B cell (primary cell): ENCODE results near the gene CCDC8. TPM values are rescaled to one million over a fixed set of nuclear protein-coding genes. Genes with fewer than 3 reads are reported as not detected.
"Not testable (repeated sequence)": the region's sequence is repeated elsewhere in the genome, so short reads cannot be mapped to it uniquely, and the experiment has no call there.

Experiments used
- ATAC-seq: fragments of 200-7000 bp; cut with Tn5 transposase; one replicate; pipeline ENCODE4 v1.10.0; 2021; ENCODE audit warnings: low read depth, mild to moderate bottlenecking, moderate number of reproducible peaks, moderate library complexity
- CTCF ChIA-PET: fragments of 350-600 bp; sonication (Branson Sonifier 250); formaldehyde crosslinking; loops from one replicate; lab custom pipeline; 2021; ENCODE audit warnings: antibody characterized with exemption, inconsistent platforms; lab: Charles Lee
- POLR2A ChIA-PET: fragments of 350-600 bp; sonication (Branson Sonifier 250); formaldehyde crosslinking; loops from one replicate; lab custom pipeline; 2021; ENCODE audit warnings: antibody characterized with exemption; lab: Charles Lee
- DNase-seq: peaks from one replicate; pipeline ENCODE4 v3.0.0; 2013
- H2AFZ ChIP-seq: 2 replicates; pipeline ENCODE4 v1.6.1; 2012; ENCODE audit warnings: mild to moderate bottlenecking, low read depth, low read length; ENCODE audit not compliant: insufficient read depth, poor library complexity, severe bottlenecking
- H3K27ac ChIP-seq, 2 donors: 1 replicate in 1 of 2; 2 replicates in 1 of 2; pipeline ENCODE4 v1.5.1; 2012 to 2013; ENCODE audit warnings: low read length in 2 of 2, mild to moderate bottlenecking in 2 of 2, moderate library complexity in 1 of 2
- H3K27me3 ChIP-seq, 4 experiments: fragments of 200-600 bp in 1 of 4; sonication (generic) in 1 of 4; replicated peaks in 1 of 4; 1 replicate in 2 of 4; 2 replicates in 2 of 4; pipeline versions ENCODE4 v1.6.1 to v1.7.0; 2013 to 2016; ENCODE audit warnings: low read length in 3 of 4, mild to moderate bottlenecking in 2 of 4, mixed read lengths in 1 of 4, moderate library complexity in 1 of 4; ENCODE audit not compliant: insufficient read depth in 4 of 4, control insufficient read depth in 3 of 4; ENCODE audit errors: control extremely low read depth in 1 of 4
- H3K36me3 ChIP-seq, 2 experiments: replicated peaks in 1 of 2; 1 replicate in 1 of 2; 2 replicates in 1 of 2; pipeline versions ENCODE4 v1.6.1 to v1.7.1; 2013; ENCODE audit warnings: low read length in 1 of 2; ENCODE audit not compliant: insufficient read depth in 2 of 2, control insufficient read depth in 1 of 2; ENCODE audit errors: control extremely low read depth in 1 of 2, extremely low read depth in 1 of 2
- H3K4me1 ChIP-seq, 2 donors: fragments of 200-600 bp in 1 of 2; sonication (generic) in 1 of 2; 1 replicate in 1 of 2; 2 replicates in 1 of 2; pipeline versions ENCODE4 v1.5.1 to v1.6.1; 2013 to 2017; ENCODE audit warnings: low read length in 2 of 2; ENCODE audit not compliant: control insufficient read depth in 2 of 2, insufficient read depth in 2 of 2
- H3K4me2 ChIP-seq: replicated peaks from 2 replicates; pipeline ENCODE3; 2012; ENCODE audit warnings: mild to moderate bottlenecking, low read depth, low read length; ENCODE audit not compliant: poor library complexity, severe bottlenecking
- H3K4me3 ChIP-seq, 5 experiments: fragments of 200-600 bp in 1 of 5; sonication (generic) in 1 of 5; 1 replicate in 3 of 5; 2 replicates in 2 of 5; pipeline versions ENCODE4 v1.5.1 to v1.7.0; 2011 to 2016; ENCODE audit warnings: low read length in 4 of 5, mild to moderate bottlenecking in 4 of 5, low read depth in 2 of 5, control low read depth in 1 of 5, moderate library complexity in 1 of 5; ENCODE audit not compliant: insufficient read depth in 1 of 5; ENCODE audit errors: control extremely low read depth in 1 of 5, extremely low read depth in 1 of 5
- H3K79me2 ChIP-seq: fragments of 200-600 bp; sonication (generic); one replicate; pipeline ENCODE4 v1.6.0; 2016; ENCODE audit warnings: low read length; ENCODE audit not compliant: control insufficient read depth, insufficient read depth
- H3K9ac ChIP-seq: fragments of 200-600 bp; sonication (generic); 2 replicates; pipeline ENCODE4 v1.6.1; 2017; ENCODE audit warnings: mild to moderate bottlenecking, low read length, moderate library complexity
- H3K9me3 ChIP-seq, 3 donors: one replicate each; pipeline versions ENCODE4 v1.6.1 to v1.7.1; 2013; ENCODE audit warnings: low read length in 2 of 3; ENCODE audit not compliant: control insufficient read depth in 2 of 3, insufficient read depth in 1 of 3; ENCODE audit errors: control extremely low read depth in 1 of 3
- H4K20me1 ChIP-seq: 2 replicates; pipeline ENCODE4 v1.6.0; 2012; ENCODE audit warnings: mild to moderate bottlenecking, low read length; ENCODE audit not compliant: insufficient read depth, control insufficient read depth, poor library complexity, severe bottlenecking
- H3K27ac Mint-ChIP-seq: one replicate; pipeline ENCODE4 v1.8.0; 2021; ENCODE audit warnings: mixed read lengths
- H3K27me3 Mint-ChIP-seq: one replicate; pipeline ENCODE4 v1.8.0; 2021; ENCODE audit warnings: mixed read lengths
- H3K4me1 Mint-ChIP-seq: one replicate; pipeline ENCODE4 v1.8.0; 2021; ENCODE audit warnings: mixed read lengths
- H3K4me3 Mint-ChIP-seq: one replicate; pipeline ENCODE4 v1.8.0; 2021; ENCODE audit warnings: mixed read lengths
- H3K9me3 Mint-ChIP-seq: one replicate; pipeline ENCODE4 v1.8.0; 2022; ENCODE audit warnings: mixed read lengths; ENCODE audit not compliant: insufficient read depth
- EZH2 ChIP-seq: IDR thresholded peaks from 2 replicates; pipeline ENCODE4 v1.6.1; 2012; ENCODE audit warnings: borderline replicate concordance, low read depth, mild to moderate bottlenecking, moderate library complexity, low read length; ENCODE audit not compliant: insufficient read depth, poor library complexity, severe bottlenecking
- WGBS: methylation state at CpG from one replicate; pipeline ENCODE4 v1.1.5; 2013; ENCODE audit warnings: missing lambda C conversion rate; ENCODE audit not compliant: insufficient coverage; 5-methylcytosine and 5-hydroxymethylcytosine counted together
- intact Hi-C: fragments of 100-400 bp; cut with micrococcal nuclease; formaldehyde crosslinking; loops from one replicate; pipeline ENCODE4 v1.10.0; 2022
- polyA plus RNA-seq: library from polyadenylated mRNA; depleted of rRNA; stranded (reverse); fragments of >200 nt; gene quantifications from 2 replicates; pipeline ENCODE4 v1.2.3, GENCODE V29; 2012
- total RNA-seq, 2 donors: library from RNA; stranded (reverse); fragments of 120-200 nt in 1 of 2; gene quantifications; 1 replicate in 1 of 2; 2 replicates in 1 of 2; pipeline versions ENCODE4 v1.2.3 to v1.2.4, GENCODE V29; 2013 to 2022
- TF ChIP-seq, protein P1 (sequence below): fragments of 200-600 bp; IDR thresholded peaks from one replicate; pipeline ENCODE4 v1.8.0; 2022; ENCODE audit warnings: antibody characterized with exemption, mild to moderate bottlenecking

CCDC8 gene
- total and polyA plus RNA-seq, 2 donors (not counting 1 experiment from before 2014, with no cell fraction given) = not detected

DNA sequence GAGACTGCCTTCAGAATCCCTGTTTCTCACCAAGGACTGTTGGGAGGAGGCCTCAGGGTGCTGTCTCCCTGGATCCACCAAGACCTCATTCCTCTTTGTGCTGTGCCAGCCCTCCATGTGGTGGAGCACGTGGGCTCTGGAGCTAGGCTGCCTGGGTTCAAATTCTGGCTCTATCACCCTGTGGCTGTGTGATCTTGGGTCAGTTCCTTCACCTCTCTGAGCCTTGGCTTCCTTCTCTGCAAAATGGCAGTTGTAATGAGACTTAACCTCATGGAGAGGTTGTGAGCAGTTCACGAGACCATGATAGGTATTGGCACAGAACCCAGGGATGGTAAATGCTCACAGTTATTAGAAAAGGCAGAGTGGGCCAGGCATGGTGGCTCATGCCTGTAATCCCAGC lies 9.0 kb upstream of the CCDC8 start:
- Histone ChIP-seq H3K9ac (no peak overlapping the region), H3K27ac (no peak overlapping the region), H2AFZ (no peak overlapping the region), H3K27me3 (peaks cover 0 to 23% (median 15%) of the 10 kb centered on the region in 4 experiments), H4K20me1 (no peaks in the 10 kb centered on the region), H3K4me3 (no peak overlapping the region), H3K4me1 (peaks cover 10 to 11% of the 10 kb centered on the region in 2 donors), H3K4me2 (no peak overlapping the region), H3K9me3 (no peaks in the 10 kb centered on the region), H3K79me2 (no peaks in the 10 kb centered on the region), H3K36me3 (no peaks in the 10 kb centered on the region)
- peaks cover 43% of the 10 kb centered on the region for H3K27me3 Mint-ChIP-seq
- intact Hi-C loops = no loop called here
- WGBS = 83% methylated on average over 2 of the region's 2 CpGs
- ChIA-PET CTCF (no interaction called here), POLR2A (no interaction called here)
- no peak overlapping the region for H3K27ac Mint-ChIP-seq
- TF ChIP-seq, protein P1, sequence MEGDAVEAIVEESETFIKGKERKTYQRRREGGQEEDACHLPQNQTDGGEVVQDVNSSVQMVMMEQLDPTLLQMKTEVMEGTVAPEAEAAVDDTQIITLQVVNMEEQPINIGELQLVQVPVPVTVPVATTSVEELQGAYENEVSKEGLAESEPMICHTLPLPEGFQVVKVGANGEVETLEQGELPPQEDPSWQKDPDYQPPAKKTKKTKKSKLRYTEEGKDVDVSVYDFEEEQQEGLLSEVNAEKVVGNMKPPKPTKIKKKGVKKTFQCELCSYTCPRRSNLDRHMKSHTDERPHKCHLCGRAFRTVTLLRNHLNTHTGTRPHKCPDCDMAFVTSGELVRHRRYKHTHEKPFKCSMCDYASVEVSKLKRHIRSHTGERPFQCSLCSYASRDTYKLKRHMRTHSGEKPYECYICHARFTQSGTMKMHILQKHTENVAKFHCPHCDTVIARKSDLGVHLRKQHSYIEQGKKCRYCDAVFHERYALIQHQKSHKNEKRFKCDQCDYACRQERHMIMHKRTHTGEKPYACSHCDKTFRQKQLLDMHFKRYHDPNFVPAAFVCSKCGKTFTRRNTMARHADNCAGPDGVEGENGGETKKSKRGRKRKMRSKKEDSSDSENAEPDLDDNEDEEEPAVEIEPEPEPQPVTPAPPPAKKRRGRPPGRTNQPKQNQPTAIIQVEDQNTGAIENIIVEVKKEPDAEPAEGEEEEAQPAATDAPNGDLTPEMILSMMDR = no peak
- no peak for TF ChIP-seq EZH2
- H3K4me3 Mint-ChIP-seq = no peak overlapping the region
- H3K9me3 Mint-ChIP-seq = no peaks in the 10 kb centered on the region
- peaks cover 8% of the 10 kb centered on the region for H3K4me1 Mint-ChIP-seq
- DNase-seq (no peak), ATAC-seq (no peak)

DNA sequence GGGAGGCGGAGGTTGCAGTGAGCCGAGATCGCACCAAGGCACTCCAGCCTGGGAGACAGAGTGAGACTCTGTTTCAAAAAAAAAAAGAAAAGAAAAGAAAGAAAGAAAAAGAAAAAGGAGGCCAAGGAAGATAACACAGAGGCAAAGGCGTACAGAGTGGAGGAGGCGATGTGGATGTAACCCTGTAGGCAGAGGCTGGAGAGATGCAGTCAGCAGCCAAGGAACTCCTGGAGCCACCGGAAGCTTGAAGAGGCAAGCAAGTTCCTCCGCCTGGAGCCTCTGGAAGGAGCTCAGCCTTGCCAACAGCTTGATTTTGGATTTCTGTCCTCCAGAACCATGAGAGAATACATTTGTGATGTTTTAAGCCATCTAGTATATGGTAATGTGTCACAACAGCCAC lies 6.7 kb upstream of the CCDC8 start:
- H3K4me2 ChIP-seq = no peak overlapping the region
- no peaks in the 10 kb centered on the region for H3K79me2 ChIP-seq
- H3K4me3 ChIP-seq = no peak overlapping the region
- Mint-ChIP-seq H3K4me1 (no peaks in the 10 kb centered on the region), H3K27ac (no peak overlapping the region), H3K27me3 (peaks cover 42% of the 10 kb centered on the region), H3K4me3 (no peak overlapping the region), H3K9me3 (no peaks in the 10 kb centered on the region)
- peaks cover 0 to 23% (median 9%) of the 10 kb centered on the region in 4 experiments for H3K27me3 ChIP-seq
- TF ChIP-seq, protein P1 = no peak
- no peak for TF ChIP-seq EZH2
- no peak overlapping the region for H3K27ac ChIP-seq
- DNase-seq = no peak
- H4K20me1 ChIP-seq = no peaks in the 10 kb centered on the region
- H3K9ac ChIP-seq = no peak overlapping the region
- intact Hi-C loops = no loop called here
- CTCF ChIA-PET = no interaction called here
- peaks cover 0 to 3% (median 0%) of the 10 kb centered on the region in 3 donors for H3K9me3 ChIP-seq
- 95% methylated on average over 7 of the region's 7 CpGs for WGBS
- H3K4me1 ChIP-seq = peaks cover 3 to 6% of the 10 kb centered on the region in 2 donors
- no peak overlapping the region for H2AFZ ChIP-seq
- H3K36me3 ChIP-seq = no peaks in the 10 kb centered on the region
- no peak for ATAC-seq
- POLR2A ChIA-PET = no interaction called here

DNA sequence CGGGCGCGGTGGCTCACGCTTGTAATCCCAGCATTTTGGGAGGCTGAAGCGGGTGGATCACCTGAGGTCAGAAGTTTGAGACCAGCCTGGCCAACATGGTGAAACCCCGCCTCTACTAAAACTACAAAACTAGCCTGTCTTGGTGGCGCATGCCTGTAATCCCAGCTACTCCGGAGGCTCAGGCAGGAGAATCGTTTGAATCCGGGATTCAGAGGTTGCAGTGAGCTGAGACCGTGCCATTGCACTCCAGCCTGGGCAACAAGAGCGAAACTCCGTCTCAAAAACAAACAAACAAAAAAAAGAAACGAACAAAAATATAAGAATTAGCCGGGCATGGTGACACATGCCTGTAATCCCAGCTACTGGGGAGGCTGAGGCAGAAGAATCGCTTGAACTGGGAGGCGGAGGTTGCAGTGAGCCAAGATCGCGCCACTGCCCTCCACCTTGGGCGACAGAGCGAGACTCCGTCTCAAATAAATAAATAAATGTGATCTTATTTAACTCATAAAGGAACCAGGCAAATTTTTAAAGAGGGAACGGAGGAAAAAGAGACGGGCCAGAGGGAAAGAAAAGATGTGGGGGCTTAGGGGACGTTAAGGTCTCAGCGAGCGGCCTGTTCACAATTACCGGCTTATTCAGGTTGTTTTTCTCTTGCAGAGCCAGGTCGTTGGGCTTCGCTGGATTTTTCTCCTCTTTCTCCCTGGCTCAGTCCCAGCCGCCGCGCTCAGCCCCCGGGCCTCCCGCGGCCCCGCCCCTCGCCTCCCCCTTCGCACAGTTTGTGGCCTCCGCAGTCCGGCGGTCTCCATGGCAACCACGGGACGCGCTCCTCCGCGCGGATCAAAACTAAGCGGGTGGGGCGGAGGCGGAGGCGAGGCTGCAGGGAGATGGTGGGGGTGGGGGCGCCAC lies 2.7 kb upstream of the CCDC8 start:
- intact Hi-C loops, H3K4me3 Mint-ChIP-seq, H4K20me1 ChIP-seq, H3K79me2 ChIP-seq, H3K4me2 ChIP-seq, H3K27ac Mint-ChIP-seq, H3K4me3 ChIP-seq, POLR2A ChIA-PET, CTCF ChIA-PET, H3K9me3 Mint-ChIP-seq, H3K9ac ChIP-seq, ATAC-seq, H3K27ac ChIP-seq, H3K4me1 Mint-ChIP-seq, H3K36me3 ChIP-seq, H2AFZ ChIP-seq, DNase-seq: not testable (repeated sequence)
- 30% methylated on average over 36 of the region's 53 CpGs for WGBS
- peaks cover 0 to 56% (median 19%) of the 10 kb centered on the region in 4 experiments for H3K27me3 ChIP-seq
- H3K27me3 Mint-ChIP-seq = peaks cover 46% of the 10 kb centered on the region
- peaks cover 7 to 10% of the 10 kb centered on the region in 2 donors for H3K4me1 ChIP-seq
- peaks cover 0 to 20% (median 0%) of the 10 kb centered on the region in 3 donors for H3K9me3 ChIP-seq
